Measurements from ENCODE around the gene TOB1.
"Not testable (repeated sequence)": the region's sequence is repeated elsewhere in the genome, so short reads cannot be mapped to it uniquely, and the experiment has no call there.

TOB1 gene

DNA sequence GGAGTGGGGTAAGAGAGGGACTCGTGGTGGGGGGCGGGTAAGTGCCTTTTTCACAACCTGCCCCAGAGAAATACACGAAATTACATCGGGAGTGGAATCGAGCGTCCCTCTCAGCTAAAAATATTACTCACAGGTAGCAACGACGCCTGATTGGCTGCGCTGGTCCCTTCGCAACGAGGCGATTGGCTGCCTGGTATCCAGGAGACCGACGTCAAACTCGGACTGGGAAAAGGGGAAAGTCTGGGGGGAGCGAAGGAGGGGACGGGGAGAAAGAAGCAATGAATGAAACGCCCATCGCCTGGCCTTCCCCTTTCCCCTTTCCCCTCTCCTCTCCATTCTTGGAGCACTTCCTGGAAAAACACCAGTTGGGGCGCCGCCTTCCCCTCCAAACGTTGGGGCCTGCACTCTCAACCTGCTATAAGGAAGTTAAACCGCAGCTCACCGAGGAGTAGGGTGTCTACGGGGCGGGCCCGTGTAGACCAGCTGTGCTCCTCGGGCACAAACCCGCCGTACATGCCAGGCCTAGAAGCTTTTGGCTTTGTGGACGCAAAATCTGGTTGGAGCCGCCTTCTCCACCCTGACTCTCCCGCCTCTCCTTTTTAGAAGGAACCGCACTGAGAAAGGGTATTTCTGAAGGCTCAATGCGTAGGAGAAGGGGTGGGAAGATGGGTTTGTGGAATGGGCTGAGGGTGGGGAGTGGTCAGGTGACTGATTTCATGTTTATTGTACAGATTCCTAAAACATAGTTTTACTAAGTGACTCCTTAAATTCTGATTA is 1.4 kb upstream of the TOB1 start:
- peak; percentile 95 for DNase-seq

DNA sequence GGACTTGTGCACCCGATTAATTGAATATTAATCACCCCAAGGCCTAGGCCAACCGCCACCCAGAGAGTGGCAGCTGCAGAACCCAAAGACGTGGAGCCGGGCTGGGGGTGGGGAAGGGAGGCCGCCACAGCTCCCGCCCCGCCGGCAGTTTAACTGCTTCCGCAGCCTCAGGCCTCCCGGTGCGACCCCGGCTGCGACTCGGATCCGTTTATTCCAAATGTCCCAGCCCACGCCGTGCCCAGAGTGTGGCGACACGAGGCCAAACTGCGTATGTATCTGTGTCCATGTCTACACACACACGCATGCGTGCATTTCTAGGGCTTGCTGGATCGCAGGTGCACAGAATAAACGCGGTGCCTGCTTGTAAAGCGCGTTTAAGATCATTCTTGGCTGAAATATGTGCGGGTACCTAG is 802 bp upstream of the TOB1 start:
- no peak for DNase-seq

DNA sequence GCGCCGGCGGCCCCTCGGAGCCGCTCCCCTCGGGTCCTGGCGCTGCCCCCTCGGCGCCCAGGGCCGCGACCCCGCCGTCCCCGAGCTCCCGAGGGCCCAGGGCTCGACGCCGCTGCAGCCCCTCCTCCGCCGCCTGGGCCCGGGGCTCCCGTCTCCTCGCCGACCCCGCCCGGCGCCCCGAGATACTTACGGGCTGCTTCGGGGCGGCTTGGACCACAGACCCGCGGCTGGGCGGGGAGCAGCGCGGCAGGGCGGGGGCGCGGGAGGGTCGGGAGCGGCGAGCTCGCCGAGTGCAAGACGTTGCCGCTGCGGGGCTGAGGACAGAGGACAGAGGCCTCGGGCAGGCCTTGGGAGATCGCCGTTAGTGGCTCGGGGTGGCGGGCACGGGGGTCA is 290 bp downstream of the TOB1 start:
- no peak for DNase-seq

DNA sequence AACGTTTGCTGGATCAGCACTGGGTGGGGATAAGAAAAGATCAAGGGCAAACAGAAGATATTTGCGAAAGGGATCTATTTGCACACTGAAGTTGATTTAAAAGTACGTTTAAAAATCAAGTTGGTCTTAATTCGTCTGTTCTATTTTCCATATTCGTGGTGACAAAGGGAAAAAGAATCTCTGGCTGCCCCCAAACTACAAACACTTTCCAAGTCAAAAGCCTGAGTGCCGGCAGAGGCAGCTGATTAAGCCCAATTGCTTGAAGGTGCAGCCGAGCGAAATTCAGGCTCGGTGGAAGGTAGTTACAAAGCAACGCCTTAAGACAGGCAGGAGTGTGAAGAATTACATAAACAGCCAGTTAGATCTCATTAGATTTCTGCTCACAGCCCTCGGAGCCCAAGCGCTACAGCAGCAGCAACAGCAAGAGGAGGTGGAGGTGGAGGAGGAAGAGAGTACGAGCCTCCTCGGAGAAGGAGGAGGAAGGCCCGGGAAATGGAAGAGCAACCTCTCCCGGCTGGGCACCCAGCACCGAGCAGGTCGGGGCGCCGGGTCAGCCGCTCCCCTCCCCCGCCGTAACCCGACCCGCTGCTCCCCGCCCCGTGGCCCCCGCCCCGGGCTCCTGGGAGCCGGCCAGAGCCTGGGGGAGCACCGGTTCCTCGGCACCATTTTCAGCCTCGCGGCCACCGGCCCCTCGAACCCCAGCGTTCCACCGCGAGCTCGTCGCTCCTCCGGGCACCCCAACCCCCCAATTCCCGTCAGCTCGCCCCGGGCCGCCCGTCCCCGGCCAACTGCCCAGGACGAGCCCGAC is 890 bp downstream of the TOB1 start:
- peak; percentile 38 for DNase-seq

DNA sequence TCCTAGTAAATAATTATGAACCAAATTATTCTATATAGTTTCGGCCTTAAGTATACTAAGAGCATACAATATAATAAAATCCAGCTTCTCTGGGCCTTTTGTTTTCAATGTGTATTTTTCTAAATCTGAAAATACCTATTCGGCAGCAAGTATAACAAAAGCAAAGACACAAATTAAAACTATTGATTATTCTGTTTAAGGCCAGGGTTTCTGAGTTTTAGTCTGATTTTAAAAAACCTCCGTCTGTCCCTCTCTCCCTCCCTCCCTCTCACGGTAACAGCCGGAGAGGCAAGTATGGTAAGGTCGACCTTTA is 1.5 kb downstream of the TOB1 start:
- no peak for DNase-seq

DNA sequence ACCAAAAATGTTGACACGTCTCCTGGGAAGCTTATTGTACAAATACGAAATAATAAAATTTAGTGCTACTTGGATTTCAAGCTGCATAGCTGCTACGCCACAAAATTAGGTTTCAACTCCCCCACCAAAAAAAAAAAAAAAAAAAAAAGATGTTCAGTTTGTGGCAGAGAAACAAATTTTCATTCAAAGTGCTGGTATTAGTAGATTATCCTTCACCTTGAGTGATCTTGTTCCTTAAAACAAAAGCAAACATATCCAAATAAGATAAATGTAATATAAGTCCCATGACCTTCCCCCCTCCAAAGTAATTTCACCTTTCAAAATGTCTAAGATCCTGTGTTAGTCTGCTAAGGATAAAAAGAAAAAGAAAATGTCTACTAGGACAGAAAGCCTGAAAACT is 2.2 kb downstream of the TOB1 start:
- DNase-seq = no peak

DNA sequence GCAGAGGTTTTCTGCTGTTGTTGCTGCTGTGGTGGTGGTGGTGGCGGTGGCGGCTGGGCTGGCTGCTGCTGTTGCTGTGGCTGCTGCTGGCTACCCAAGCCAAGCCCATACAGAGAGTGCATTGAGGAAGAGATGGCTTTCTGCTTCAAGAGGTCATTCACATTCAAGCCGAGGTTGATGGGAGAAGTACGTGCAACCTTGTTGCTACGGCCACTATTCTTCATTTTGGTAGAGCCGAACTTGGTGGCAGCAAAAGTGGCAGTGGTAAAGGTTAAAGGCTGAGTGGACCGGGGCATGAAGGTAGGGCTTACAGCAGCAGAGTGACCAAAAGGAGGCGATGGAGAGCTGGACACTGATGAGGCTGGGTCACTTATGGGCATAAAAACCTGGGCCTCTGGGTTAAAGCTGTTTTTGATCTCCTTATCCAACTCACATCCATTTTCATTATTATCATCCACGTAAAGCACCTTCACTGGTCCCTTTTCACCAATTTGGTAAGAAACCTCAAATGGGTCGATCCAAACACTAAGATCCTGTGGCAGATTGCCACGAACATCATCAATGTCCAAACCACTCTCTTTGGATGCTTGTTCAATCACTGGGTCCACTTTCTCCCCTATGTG is 2.8 kb downstream of the TOB1 start:
- no peak for DNase-seq

DNA sequence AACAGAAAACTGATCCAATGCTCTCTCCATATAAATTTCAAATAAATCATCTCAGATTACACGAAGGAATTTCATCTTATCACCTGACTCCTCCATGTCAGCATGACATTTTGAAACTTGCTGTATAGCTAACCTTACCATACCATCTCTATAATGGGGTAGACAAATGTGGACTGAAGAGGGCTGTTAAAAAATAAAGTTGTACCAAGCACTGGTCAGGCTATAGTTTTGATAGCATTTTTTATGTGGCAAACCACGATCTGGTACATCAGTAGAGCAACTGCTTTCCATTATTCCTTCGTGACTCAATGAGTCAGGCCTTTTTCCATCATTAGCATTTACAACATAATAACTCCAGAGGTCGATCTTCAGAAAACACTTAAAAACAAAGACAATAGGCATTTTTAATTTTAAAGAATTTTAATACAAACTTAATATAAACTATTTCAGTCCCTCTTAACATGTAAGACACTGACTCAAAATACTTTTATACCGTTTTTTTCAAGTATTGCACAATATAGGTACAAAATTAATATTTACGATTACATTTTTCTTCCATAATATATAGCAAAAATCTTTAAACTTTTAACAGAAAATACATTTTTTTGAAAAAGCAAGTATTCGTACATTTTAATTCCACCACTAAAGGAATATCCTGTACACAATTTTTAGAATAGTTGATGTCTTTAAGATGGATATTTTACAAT is 4.2 kb downstream of the TOB1 start:
- no peak for DNase-seq

DNA sequence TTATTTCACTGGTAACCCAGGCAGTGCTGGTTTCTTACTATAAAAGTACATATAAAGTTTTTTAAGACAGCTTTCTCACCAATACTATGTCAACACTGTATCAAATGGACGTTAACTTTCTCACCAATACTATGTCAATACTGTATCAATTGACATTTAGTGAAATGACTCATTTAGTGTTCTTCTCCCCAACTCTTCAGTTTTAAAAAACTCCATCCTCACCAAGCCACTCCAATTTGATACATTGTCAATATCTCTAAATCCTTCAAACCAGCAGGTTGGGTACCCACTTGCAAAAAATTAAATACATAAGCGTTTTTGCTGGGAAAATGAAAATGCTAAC is 4.8 kb downstream of the TOB1 start:
- no peak for DNase-seq

DNA sequence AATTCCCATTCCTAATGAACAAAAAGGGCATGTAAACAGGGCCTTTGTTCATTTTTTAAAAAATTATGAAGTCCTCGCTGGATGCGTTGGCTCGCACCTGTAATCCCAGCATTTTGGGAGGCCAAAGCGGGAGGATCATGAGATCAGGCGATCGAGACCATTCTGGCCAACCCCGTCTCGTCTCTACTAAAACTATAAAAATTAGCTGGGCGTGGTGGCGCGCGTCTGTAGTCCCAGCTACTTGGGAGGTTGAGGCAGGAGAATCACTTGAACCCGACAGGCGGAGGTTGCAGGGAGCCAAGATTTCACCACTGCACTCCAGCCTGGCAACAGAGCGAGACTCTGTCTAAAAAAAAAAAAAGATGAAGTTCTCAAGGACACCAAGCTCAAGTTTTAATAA is 6.4 kb downstream of the TOB1 start:
- DNase-seq = not testable (repeated sequence)

DNA sequence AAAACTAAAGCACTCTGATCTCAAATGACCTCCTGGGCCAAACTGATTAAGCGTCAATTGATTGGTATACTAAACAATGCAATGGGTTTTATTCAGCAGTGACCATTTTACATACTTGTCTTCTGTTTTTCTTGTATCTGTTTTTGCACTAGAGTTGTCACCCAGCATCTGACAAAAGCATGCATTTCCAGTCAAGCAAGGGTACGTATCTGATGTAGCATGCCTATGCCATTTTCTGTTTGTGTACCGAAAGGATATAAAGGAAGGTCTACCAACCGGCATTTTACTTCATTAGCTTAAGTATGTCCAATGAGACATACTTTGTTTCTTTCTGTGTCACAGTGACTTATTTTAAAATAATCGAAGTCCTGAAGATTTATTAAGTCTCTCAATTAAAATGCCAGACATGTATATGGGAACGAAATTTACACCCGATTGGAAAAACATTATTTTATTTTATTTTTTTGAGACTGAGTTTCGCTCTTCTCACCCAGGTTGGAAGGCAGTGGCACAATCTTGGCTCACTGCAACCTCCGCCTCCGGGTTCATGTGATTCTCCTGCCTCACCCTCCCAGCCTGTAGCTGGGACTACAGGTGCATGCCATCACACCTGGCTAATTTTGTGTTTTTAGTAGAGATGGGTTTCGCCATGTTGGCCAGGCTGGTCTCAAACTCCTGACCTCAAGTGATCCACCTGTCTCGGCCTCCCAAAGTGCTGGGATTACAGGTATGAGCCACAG is 7.5 kb downstream of the TOB1 start:
- DNase-seq = no peak

DNA sequence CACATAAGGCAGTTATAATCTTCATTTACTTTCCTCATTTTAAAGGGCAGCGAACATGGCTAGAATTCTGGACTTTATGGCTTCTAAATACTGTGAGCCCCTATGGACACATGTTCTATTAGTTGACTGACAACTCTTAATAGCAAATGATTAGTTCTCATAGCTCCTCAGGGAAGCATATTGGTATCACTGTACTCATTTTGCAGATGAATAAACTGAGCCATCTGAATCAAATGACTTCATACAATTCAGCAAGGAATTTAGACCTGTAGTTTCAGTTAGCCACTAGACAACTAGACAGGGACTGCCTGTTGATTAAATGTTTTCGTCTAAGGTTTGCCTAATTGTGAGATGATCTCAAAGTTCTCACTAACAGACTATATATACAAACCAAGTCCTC is 9.7 kb downstream of the TOB1 start:
- DNase-seq = no peak

DNA sequence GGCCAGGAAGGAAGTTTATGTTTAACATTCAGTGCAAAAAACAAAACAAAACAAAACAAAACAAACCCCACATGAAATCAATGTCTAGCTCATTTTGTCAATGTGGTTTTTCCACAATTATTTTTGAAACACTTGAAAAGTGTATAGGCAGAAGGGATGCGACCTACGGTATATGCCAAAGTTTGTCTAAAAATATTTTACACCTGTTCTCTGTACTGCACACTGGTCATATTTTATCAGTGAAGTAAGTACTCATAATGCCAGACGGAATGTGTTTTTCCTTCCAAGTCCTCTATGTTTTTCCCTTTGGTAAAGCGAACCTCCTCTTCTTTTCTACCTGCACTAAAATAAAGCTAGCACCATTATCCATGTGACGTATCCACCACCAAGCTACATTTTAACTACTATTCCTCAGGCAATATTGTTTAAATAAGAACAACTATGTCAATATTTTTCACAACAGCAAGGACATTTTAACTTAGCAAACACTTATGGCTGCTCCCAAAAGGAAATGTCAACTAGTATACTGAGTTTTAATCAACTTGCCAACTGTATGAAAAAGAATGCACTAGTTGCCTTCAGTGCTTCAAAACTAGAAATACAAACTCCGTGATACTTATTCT is 10.3 kb downstream of the TOB1 start:
- DNase-seq = no peak

DNA sequence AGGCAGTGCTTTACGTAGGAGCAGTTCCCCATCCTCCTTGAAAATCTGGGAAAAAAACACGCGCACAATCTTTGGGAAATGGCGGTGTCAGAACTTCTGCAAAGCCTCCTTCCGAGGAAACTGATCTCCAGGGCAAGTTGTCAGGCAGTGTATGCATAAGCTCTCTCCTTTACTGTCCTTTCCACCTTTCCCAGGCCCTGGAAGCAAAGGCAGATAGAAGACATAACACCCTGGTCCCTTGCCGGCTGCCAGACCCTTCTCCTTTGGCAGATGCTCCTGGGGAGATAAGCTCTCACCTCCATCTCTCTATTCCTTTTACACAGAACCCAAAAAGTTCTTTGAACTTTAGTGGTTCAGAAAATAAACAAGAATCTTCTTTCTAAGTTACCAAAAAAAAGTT is 12.4 kb downstream of the TOB1 start:
- no peak for DNase-seq

DNA sequence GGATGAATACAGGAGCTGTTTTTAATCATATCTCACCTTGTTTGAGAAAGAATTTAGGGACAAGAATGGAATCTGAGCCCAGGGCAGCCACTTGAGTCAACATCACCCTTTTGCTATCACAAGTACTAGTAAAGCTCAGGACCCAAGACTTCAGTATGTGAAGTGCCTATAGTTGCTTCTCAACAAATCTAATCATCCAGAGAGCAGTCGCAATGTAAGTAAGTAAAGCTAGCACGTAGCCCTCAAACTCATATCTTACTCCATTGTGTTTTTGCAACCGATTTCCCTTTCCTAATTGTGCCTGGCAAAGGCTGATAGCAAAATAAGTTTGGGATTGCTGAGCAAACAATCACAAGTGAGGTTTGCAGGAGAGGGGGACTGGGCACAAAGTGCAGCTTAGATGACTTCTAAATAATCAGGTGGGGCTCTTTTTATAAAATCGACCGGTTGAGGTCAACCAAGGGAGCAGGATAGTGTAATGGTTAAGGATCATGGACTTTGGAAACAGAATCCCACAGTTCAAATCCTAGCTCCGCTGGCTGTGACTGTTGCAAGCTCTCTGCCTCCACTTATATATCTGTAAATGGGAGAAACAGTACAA is 13.0 kb downstream of the TOB1 start:
- DNase-seq = no peak

DNA sequence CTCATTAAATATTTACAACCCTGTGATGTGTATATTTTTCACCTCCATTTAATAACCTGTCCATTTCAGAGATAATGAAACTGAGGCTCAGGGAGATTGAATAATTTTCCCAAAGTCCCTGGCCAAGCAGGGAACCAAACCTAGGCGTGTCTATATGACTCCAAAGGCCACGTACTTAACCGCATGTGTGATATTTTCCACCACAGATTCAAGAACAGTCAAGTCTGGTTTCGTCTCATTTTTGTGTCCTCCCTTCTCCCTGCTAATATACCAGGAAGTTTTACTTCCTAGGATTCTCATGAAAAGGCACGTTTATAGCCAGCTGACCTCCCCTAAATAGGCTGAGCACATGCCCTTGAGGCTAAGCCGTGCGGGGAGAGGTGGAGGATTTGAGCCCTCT is 15.5 kb downstream of the TOB1 start:
- DNase-seq = no peak

DNA sequence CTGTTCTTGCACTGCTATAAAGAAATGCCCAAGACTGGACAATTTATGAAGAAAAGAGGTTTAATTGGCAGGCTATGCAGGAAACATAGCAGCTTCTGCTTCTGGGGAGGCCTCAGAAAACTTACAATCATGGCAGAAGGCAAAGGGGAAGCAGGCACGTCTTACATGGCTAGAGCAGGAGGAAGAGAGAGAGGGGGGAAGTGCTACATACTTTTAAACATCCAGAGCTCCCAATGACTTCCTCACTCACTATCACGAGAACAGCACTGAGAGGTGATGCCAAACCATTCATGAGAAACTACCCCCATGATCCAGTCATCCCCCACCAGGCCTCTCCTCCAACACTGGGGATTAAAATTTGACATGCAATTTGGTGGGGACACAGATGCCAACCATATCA is 17.4 kb downstream of the TOB1 start:
- DNase-seq = no peak

DNA sequence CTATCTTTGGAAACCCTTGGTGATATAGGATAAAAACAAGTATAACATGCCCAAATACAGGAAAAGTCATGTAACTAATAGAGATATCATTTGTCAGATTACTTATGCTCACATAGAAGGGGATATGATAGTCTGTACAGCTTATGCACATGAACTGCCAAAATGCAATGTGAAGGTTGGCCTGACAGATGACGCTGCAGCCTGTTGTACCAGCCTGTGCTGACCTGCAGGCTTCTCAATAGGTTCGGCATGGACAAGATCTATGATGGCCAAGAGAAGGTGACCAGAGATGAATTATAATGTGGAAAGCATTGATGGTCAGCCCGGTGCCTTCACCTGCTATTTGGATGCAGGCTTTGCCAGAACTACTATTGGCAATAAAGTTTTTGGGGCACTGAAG is 18.1 kb downstream of the TOB1 start:
- no peak for DNase-seq

DNA sequence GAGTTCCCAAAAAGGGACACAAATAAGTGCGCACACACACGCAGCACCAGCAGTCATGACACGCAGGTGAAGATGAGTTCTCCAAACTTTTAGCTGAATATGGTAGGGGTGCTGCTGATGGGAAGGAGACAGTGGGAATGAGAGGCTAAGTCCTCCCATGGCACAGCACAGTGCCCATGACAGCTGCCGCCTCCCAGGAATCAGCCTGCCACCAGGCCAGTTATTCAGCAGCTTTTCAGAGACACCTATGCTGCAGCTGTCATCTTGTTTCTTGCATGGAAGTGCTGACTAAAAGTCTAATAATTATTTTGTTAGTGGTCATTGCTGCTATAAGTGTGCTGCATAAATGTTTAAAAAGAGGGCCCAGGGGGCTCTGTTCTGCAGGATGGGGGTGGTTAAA is 18.6 kb downstream of the TOB1 start:
- DNase-seq = no peak

DNA sequence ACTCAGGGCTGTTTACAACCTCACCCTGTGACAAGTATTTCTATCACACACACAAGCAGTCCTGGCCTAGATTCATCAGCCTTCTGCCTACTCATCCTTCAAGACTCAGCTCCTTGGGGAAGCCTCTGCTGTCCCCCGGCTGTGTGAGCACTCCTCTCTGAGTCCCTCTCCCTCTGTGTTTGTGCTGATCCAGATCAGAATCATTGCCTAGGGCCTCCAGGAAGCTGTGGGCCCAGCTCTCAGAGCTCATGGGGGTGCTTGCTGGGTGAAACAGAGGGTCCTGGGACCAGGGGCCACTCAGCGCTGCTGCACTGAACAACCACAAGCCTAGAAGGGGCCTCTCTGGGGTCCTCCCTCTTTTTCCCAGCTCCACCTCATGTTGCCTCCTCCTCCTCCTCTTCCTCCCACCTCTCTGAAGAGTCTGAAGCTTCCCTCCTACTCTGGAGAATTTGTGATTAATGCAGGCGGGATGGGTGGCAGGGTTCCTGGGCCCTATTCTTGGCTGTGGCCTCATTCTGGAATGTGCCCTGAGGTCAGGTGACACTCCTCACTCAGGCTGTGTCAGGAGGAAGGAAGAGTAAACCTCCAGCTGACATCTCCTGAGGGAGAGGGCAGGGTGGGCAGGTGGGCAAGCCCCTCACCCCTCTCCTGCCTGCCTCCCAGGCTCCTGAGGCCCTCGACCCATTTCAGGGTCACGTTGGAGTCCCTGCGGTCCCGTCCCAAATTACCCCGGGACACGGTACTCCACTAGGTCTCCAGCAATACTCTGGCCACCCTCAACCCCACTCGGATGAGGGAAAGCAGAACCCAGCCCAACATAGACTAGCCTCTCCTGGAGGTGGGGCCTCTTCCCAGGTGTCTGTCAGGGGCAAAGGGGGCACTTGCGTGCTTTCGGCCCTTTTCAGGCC is 20.7 kb downstream of the TOB1 start:
- no peak for DNase-seq

DNA sequence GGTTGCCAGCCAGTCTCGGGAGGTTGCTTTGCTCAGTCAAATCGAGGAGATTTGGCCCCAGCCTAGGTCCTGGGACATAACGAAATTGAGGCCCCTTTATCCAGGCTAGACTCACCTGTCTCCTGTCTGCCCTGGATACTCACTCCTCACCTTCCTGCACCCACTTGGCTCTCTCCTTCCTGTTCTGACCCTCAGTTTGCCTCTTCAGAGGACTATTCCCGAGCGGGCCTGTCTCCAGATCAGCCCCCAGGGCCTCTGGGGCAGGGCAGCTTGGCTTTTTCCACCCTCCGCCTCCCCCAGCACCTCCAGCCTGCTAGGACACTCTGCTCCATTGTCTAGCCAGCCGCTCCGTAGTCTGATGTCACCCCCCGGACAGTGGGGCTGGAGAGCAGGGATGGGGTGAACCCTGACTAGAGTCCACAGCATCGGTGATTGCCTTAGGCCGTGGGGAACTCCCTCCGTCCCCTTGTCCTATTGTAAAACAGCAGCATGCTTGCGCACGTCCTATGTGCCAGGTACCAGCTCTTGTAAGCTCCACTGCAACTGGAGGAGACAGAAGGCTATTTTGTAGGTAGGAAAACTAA is 21.9 kb downstream of the TOB1 start:
- DNase-seq = no peak

Data from SHP77 treated with DMSO at 0.1 percent for 48 hours (cell line).